Keratinocyte (primary cell): ENCODE measurements around the gene CHAF1A. TPM values are rescaled to one million over a fixed set of nuclear protein-coding genes. Genes with fewer than 3 reads are reported as not detected.

Source experiments
- DNase-seq: peaks from one replicate; pipeline ENCODE4 v3.0.0-alpha.2; 2011; ENCODE audit warnings: low read depth, missing footprints, low spot score
- FAIRE-seq: peaks from 2 replicates; lab custom pipeline; 2011; peaks lifted over from hg19 to GRCh38; lab: Jason Lieb, UNC
- H2AFZ ChIP-seq: 2 replicates; pipeline ENCODE4 v1.6.0; 2012; ENCODE audit warnings: low read length, control low read depth, inconsistent platforms; ENCODE audit not compliant: control insufficient read depth
- H3K27ac ChIP-seq: 2 replicates; pipeline ENCODE4 v1.5.1; 2011; ENCODE audit warnings: low read length; ENCODE audit not compliant: control insufficient read depth, insufficient read depth
- H3K27me3 ChIP-seq: 3 replicates; pipeline ENCODE4 v1.6.0; 2011; ENCODE audit warnings: low read length; ENCODE audit not compliant: control insufficient read depth, insufficient read depth; ENCODE audit errors: extremely low read depth
- H3K36me3 ChIP-seq, 2 experiments: 2 replicates in 1 of 2; 3 replicates in 1 of 2; pipeline ENCODE4 v1.5.1; 2011; ENCODE audit warnings: low read length in 2 of 2, mild to moderate bottlenecking in 1 of 2; ENCODE audit not compliant: control insufficient read depth in 2 of 2, insufficient read depth in 2 of 2; ENCODE audit errors: extremely low read depth in 1 of 2
- H3K4me1 ChIP-seq: 3 replicates; pipeline ENCODE4 v1.5.1; 2011; ENCODE audit warnings: low read length; ENCODE audit not compliant: control insufficient read depth, insufficient read depth; ENCODE audit errors: extremely low read depth
- H3K4me2 ChIP-seq: 3 replicates; pipeline ENCODE4 v1.6.0; 2011; ENCODE audit warnings: low read depth, low read length; ENCODE audit not compliant: control insufficient read depth, insufficient read depth; ENCODE audit errors: extremely low read depth
- H3K4me3 ChIP-seq, 3 experiments: fragments of 200-600 bp in 1 of 3; sonication (generic) in 1 of 3; 2 replicates in 2 of 3; 3 replicates in 1 of 3; pipeline ENCODE4 v1.5.1; 2011 to 2016; ENCODE audit warnings: low read length in 3 of 3, mild to moderate bottlenecking in 3 of 3, control low read depth in 2 of 3, inconsistent platforms in 1 of 3, low read depth in 1 of 3, mixed read lengths in 1 of 3, mixed run types in 1 of 3, moderate library complexity in 1 of 3; ENCODE audit not compliant: control insufficient read depth in 2 of 3, insufficient read depth in 2 of 3; ENCODE audit errors: extremely low read depth in 1 of 3
- H3K79me2 ChIP-seq: 2 replicates; pipeline ENCODE4 v1.6.0; 2012; ENCODE audit warnings: low read length; ENCODE audit not compliant: control insufficient read depth, insufficient read depth
- H3K9ac ChIP-seq: 3 replicates; pipeline ENCODE4 v1.6.0; 2011; ENCODE audit warnings: low read length; ENCODE audit not compliant: control insufficient read depth, insufficient read depth; ENCODE audit errors: extremely low read depth
- H3K9me1 ChIP-seq: 3 replicates; pipeline ENCODE4 v1.6.0; 2011; ENCODE audit warnings: low read length; ENCODE audit not compliant: control insufficient read depth, insufficient read depth; ENCODE audit errors: extremely low read depth
- H3K9me3 ChIP-seq: 2 replicates; pipeline ENCODE4 v1.5.1; 2012; ENCODE audit warnings: low read depth, low read length; ENCODE audit not compliant: control insufficient read depth
- H4K20me1 ChIP-seq: 3 replicates; pipeline ENCODE4 v1.6.0; 2011; ENCODE audit warnings: low read length; ENCODE audit not compliant: control insufficient read depth, insufficient read depth; ENCODE audit errors: extremely low read depth
- CTCF ChIP-seq, 3 experiments: IDR thresholded peaks in 1 of 3; conservative IDR thresholded peaks in 1 of 3; optimal IDR thresholded peaks in 1 of 3; 2 replicates in 2 of 3; 3 replicates in 1 of 3; pipeline versions ENCODE3 to v1.5.1; 2011; ENCODE audit warnings: low read length in 3 of 3, mild to moderate bottlenecking in 3 of 3, moderate library complexity in 2 of 3, control low read depth in 1 of 3, inconsistent platforms in 1 of 3; ENCODE audit not compliant: insufficient read depth in 2 of 3; ENCODE audit errors: extremely low read depth in 1 of 3
- EZH2 ChIP-seq: IDR thresholded peaks from one replicate; pipeline ENCODE4 v1.6.1; 2012; ENCODE audit warnings: inconsistent platforms, mild to moderate bottlenecking, low read length, moderate library complexity
- dilution Hi-C: fragments of 300-500 bp; cut with MboI; formaldehyde crosslinking; loops from one replicate; pipeline ENCODE4 v1.7.0; 2020; ENCODE audit warnings: low sequenced_read_pairs; ENCODE audit not compliant: extremely low pct_ligation_motif_present
- polyA plus RNA-seq, 5 experiments: library from polyadenylated mRNA; depleted of rRNA in 3 of 5; stranded (reverse) in 3 of 5; stranded (forward) in 1 of 5; unstranded in 1 of 5; fragments of >200 nt; gene quantifications; 1 replicate in 1 of 5; 2 replicates in 3 of 5; 3 replicates in 1 of 5; pipeline versions ENCODE4 v1.2.1 to v1.2.3, GENCODE V29; 2011 to 2012; ENCODE audit warnings: missing spikeins in 2 of 5, low read depth in 1 of 5, low replicate concordance in 1 of 5

The CHAF1A gene
- polyA plus RNA-seq, 1 donor (not counting 4 experiments of a cell fraction or from before 2014, with no cell fraction given), result 10.6 TPM

- no peaks in the 10 kb centered on the region for H3K27me3 ChIP-seq
- H3K4me2 ChIP-seq, result no peak overlapping the region
- DNase-seq (no peak), FAIRE-seq (no peak)
- H3K79me2 ChIP-seq, result no peaks in the 10 kb centered on the region
- no peak for TF ChIP-seq EZH2
- TF ChIP-seq CTCF (optimal IDR thresholded peaks at IDR 0.05 in 1 of 3, IDR thresholded peaks at IDR 0.05 in 1 of 3, conservative IDR thresholded peaks at IDR 0.05 in 1 of 3; ENCODE audit: extremely low read depth in 1 of 3, insufficient read depth in 2 of 3, low read length in 3 of 3), result no peak
- H3K27ac ChIP-seq, result no peak overlapping the region
- dilution Hi-C loops, result no loop called here
- H3K36me3 ChIP-seq, result peaks cover 24 to 39% of the 10 kb centered on the region in 2 experiments
- no peaks in the 10 kb centered on the region for H3K9me1 ChIP-seq
- H4K20me1 ChIP-seq, result no peaks in the 10 kb centered on the region
- H3K9me3 ChIP-seq, result no peaks in the 10 kb centered on the region
- H2AFZ ChIP-seq, result no peak overlapping the region
- H3K4me1 ChIP-seq, result no peaks in the 10 kb centered on the region
- no peak overlapping the region for H3K9ac ChIP-seq
- no peak overlapping the region for H3K4me3 ChIP-seq
Observed at GRCh38 chr19:4361152-4362046, 41.0 kb upstream of the CHAF1A start.

GRCh38 chr19:4362101-4362828, 40.2 kb upstream of the CHAF1A start:
- Histone ChIP-seq H2AFZ (no peak overlapping the region), H3K79me2 (peaks cover 5% of the 10 kb centered on the region), H3K27ac (no peak overlapping the region), H3K27me3 (no peaks in the 10 kb centered on the region), H4K20me1 (no peaks in the 10 kb centered on the region), H3K4me3 (no peak overlapping the region), H3K9me1 (no peaks in the 10 kb centered on the region), H3K36me3 (peaks cover 26 to 39% of the 10 kb centered on the region in 2 experiments), H3K4me1 (no peaks in the 10 kb centered on the region), H3K9me3 (no peaks in the 10 kb centered on the region), H3K9ac (no peak overlapping the region), H3K4me2 (no peak overlapping the region)
- TF ChIP-seq EZH2 (no peak), CTCF (optimal IDR thresholded peaks at IDR 0.05 in 1 of 3, IDR thresholded peaks at IDR 0.05 in 1 of 3, conservative IDR thresholded peaks at IDR 0.05 in 1 of 3; ENCODE audit: extremely low read depth in 1 of 3, insufficient read depth in 2 of 3, low read length in 3 of 3) (no peak)
- dilution Hi-C loops, result no loop called here
- FAIRE-seq, result no peak
- no peak for DNase-seq
